CD4-positive, alpha-beta T cell treated with Interleukin-2 at 100 ng/mL for 4 hours (primary cell): ENCODE results near the gene SHANK3.

Source experiments
- DNase-seq: peaks from one replicate; pipeline ENCODE4 v3.0.0-alpha.2; 2020; ENCODE audit warnings: low spot score

Gene SHANK3

GRCh38 chr22:50678651-50679521, 6.3 kb downstream of the SHANK3 start:
- no peak for DNase-seq

- no peak for DNase-seq
These were observed 10.7 kb downstream of the SHANK3 start for GRCh38 chr22:50683086-50683993.

GRCh38 chr22:50683994-50684371, 11.4 kb downstream of the SHANK3 start:
- no peak for DNase-seq

GRCh38 chr22:50684501-50684900, 11.9 kb downstream of the SHANK3 start:
- no peak for DNase-seq

- no peak for DNase-seq
These were observed 12.4 kb downstream of the SHANK3 start for GRCh38 chr22:50684986-50685385.

- no peak for DNase-seq
These were observed 14.2 kb downstream of the SHANK3 start for GRCh38 chr22:50686794-50687193.

- DNase-seq = no peak
These were observed 15.2 kb downstream of the SHANK3 start for GRCh38 chr22:50687829-50688228.

GRCh38 chr22:50688448-50688847, 15.8 kb downstream of the SHANK3 start:
- no peak for DNase-seq

GRCh38 chr22:50691521-50691920, 18.9 kb downstream of the SHANK3 start:
- peak; percentile 45 for DNase-seq

- DNase-seq = no peak
These were observed 20.8 kb downstream of the SHANK3 start for GRCh38 chr22:50693462-50693861.

- DNase-seq = no peak
These were observed 21.5 kb downstream of the SHANK3 start for GRCh38 chr22:50694099-50694605.

GRCh38 chr22:50694766-50695420, 22.3 kb downstream of the SHANK3 start:
- no peak for DNase-seq

GRCh38 chr22:50695421-50696250, 23.0 kb downstream of the SHANK3 start:
- DNase-seq = no peak

GRCh38 chr22:50696251-50696798, 23.7 kb downstream of the SHANK3 start:
- DNase-seq = no peak

- no peak for DNase-seq
These were observed 24.4 kb downstream of the SHANK3 start for GRCh38 chr22:50696799-50697561.

- no peak for DNase-seq
These were observed 25.3 kb downstream of the SHANK3 start for GRCh38 chr22:50697667-50698506.

- DNase-seq = no peak
These were observed 25.9 kb downstream of the SHANK3 start for GRCh38 chr22:50698546-50698945.

GRCh38 chr22:50699001-50699755, 26.6 kb downstream of the SHANK3 start:
- DNase-seq = no peak
